T-helper 2 cell (primary cell): ENCODE results near the gene FSTL4.

Experiments
- DNase-seq, 5 experiments: peaks; one replicate each; pipeline versions ENCODE4 v3.0.0 to v3.0.0-alpha.2; 2012 to 2022

FSTL4 gene

DNA sequence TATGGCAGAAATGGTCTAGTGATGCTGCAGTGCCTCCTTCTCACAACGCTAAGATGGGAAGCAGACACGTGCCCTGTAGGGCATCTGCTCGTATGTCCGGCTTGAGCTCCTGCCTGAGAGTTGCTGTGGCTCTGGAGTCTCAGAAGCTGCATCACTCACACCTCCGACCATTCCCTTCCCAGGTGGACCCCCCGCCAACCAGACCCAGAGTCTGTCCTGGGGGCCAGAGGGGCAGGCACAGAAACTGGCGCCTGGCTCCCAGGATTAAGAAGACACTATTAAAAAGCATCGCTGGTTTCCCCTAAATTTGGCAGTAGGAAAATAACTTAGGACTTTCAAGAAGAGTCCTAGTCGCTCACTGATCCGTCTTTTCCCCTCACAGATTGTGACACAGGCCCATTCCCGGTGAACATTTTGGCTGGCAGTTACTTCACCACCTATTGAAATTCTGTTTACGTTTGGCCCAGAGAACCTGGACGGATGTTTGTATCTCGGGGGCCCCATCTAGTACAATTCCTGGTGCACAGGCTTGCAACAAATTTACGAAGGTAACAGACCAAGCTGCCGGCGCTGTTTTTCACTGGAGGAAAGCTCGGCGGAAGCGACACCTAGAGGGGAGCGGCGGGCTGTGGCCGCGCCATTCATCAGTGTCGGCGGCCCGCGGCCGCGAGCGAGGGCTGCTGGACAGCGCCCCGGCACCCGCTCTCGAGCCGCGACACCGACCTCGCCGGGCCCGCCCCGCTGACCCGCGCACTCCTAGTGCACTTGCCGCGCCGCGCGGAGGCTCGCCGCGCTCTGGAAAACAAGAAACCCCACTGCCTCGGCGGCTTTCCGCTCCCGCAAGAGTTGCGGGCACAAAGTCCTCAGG is 1.6 kb downstream of the FSTL4 start:
- DNase-seq: peak in 2 of 5 experiments; percentile 5 to 72

DNA sequence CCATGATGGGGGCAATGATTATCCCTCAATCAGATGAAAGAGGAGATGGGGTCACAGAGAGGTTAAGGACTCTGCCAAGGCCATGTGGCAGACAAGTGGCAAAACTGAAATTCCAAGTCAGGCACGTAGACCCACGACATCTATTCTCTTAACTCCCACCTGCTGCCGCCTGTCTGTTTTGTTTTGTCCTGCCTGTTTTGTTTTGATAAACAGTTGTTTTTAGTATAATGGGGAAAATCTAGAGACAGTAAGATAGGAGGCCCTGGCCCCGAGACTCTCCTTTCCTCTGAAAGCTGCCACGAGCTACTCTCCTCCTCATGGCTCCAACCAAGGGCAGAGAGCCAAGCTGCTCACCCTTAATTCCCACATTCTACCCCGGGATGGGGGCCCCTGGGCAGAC is 4.9 kb downstream of the FSTL4 start:
- no peak for DNase-seq

DNA sequence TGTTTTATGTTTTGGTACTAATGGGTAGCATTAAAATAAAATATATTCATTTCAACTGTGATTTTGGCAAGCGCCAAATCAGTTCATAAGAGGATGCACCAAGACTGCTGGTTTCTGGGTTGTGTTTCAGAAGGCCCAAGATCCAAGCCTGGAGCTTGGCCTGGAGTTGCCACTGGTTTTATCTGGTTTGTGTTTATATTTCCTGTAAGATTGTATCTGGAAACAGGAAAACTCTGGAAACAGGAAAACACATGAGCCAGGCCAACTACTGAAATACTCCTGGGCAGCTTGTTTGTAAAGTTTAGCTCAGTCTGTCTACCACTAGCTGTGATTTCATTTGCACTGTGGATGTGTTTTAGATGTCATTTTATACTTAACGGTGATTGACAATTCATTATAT is 5.5 kb downstream of the FSTL4 start:
- DNase-seq: no peak

GRCh38 chr5:133605323-133605722 is 7.0 kb downstream of the FSTL4 start:
- DNase-seq: no peak

DNA sequence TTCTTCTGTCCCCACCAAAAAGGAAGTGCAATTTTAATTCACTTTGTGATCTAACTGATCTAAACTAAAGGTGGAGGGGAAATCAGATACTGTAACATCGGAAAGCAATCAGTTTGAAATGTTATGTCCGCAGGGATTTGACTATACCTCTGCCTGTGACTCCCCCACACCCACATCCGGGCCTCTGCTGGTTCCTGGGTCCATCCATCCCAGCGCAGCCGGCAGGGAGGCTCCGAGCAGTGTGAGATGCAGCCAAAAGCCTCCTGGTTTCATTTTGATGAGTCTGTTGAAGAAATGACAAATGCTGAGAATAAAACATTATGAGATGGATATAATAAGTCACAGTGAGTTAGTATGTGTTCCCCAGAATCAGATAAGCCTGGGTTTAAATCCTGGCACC is 8.6 kb downstream of the FSTL4 start:
- no peak for DNase-seq

DNA sequence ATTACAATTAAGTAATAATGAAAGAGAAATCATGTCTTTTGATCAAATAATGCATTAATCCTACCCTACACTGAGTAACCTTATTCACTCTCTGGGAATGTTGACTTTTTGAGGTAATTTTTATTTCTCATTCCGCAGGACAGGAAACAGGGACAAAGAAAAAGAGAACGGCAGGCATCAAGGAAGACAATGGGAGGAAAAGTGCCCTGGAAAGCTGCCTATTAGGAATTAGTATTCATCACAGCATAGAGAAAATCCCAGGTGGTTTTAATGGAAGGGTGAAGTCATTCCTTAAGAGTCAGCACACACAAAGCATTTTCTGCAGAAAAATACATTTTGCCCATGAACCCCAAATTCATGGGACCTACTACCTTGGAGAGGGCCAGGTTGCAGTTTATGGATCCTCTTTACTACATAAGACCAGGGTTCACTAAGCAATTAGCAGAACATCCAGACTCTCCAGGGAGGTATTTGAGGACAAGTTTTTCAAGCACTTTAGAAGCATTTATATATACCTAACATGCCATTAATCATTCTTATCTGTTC is 9.4 kb downstream of the FSTL4 start:
- no peak for DNase-seq

- DNase-seq: no peak
These were observed 12.7 kb downstream of the FSTL4 start for GRCh38 chr5:133599600-133599999.

DNA sequence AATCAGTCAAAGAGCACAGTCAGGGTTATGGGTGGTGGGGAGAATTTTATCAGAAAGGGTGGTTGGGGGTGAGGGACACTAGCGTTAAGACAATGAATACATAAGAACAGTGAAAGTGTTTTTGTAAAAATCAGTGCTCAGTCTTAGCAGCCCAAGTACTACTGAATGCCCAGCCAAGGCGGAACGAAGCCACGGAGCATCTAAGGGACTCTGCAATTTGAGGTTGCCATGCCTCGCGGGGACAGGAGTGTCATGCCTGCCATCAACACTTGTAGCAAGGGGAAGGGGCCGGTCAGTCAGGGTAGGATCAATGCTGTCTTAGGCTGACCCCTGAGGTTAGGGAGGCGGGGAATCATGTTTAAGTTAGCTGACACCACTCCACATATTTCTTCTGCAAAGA is 13.3 kb downstream of the FSTL4 start:
- no peak for DNase-seq

DNA sequence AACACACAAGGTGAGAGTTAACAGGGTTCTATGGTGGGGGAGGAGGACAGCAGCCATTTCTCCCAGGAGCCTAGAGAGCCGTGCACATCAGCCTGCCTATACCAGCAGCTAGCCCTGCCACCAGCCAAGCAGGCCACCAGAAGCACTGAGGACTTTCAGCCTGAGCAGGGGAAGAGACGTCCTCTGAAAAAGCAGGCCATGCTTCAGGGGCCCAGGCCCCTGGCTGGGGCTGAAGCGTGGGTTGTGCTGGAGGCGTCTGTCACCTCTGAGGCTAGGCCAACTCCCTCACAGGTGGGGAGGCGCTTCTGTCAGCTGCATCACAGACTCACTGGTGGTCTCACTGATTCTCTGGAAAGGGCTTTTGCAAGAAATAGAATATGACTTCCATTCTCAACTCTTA is 16.3 kb downstream of the FSTL4 start:
- DNase-seq: no peak

DNA sequence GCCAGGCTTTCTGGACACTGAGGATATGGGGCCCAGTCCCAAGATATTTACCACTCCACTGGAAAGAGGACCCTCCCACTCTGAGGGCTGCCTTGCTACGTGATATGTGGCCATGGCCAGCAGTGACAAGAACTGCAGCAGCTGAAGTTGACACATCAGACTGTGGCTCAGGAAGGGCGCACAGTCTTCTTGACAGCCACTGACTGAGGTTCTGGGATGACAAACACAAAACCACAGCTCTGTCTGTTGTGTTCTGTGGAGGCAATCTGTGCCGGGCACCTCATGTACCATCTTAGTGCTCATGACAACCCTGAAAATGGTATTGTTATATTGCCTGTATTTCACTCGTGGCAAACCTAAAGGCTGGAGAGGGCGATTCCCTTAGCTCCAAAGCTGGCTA is 16.9 kb downstream of the FSTL4 start:
- DNase-seq: peak in 1 of 5 experiments; percentile 74

DNA sequence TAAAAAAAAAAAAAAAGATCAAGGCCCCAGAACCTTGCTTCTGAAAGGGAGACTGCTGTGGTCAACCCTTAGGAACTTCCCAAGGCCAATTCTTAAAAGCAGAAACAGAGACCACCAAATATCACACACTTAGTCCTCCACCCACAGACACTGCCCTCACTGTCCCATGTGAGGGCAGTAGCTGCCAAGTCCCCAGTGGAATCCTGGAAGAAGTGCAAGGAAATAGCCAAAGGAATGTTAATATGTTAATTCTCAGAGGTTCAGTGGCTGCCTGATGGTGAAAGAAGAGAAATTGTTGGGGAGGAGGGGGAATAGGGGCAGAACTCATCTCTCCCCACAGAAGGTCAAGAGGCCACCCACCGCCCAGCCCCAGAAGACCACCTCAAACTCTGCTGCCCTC is 23.1 kb downstream of the FSTL4 start:
- no peak for DNase-seq

DNA sequence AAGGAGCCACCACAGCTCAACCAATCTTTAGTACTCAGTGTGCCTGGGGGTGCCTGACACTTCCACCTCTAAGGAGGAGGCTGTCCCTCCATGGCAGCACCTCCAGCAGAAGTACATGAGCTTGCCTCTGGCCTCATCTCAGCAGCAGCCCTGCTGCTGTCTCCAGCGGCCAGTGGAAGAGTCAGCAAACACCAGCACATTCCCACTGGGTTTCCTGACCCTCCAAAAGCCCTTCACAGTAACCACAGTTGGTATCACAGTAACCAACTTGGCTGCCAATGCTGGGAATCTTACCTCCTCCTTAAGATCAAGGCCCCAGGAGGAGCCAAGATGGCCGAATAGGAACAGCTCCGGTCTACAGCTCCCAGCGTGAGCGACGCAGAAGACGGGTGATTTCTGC is 29.4 kb downstream of the FSTL4 start:
- no peak for DNase-seq

DNA sequence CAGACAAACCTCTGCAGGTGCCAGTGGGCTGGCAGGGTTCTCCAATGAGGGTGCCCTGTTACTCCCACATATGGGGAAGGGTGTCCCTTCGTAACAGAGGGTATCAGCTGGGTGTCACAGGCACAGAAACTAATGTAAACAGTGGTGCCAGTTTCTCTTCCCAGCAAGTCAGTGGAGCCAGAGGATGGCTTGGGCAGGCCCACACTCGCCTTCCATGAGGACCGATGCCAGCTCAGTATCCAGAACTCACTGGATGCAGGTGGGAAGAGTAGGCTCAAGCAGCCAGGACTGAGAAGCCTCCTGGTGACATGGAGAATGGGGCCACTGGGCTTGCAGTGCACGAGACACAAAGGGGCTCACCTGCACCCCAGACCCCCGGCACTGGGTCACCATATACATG is 30.4 kb downstream of the FSTL4 start:
- no peak for DNase-seq

- no peak for DNase-seq
These were observed 31.0 kb downstream of the FSTL4 start for GRCh38 chr5:133581348-133581747.

- no peak for DNase-seq
These were observed 31.7 kb downstream of the FSTL4 start for GRCh38 chr5:133580618-133581017.

DNA sequence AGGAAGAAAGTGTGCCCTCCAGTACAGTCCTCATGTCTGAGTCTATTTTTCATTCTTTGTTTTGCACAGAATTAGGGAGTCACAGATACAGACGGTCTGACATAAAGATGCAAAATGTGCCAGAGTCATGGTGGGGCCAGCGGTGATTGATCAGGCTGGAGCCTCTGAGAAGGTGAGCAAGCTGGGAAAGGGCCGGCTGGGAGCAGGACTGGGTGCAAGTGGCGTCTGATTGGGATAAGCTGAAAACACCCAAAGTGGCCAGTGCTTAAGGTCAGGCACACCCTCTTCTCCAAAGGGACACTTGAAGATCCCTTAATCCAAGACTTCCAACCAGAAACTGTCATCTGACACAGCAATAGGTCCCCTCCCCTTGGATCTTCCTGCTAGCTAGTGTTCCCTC is 32.6 kb downstream of the FSTL4 start:
- DNase-seq: no peak

DNA sequence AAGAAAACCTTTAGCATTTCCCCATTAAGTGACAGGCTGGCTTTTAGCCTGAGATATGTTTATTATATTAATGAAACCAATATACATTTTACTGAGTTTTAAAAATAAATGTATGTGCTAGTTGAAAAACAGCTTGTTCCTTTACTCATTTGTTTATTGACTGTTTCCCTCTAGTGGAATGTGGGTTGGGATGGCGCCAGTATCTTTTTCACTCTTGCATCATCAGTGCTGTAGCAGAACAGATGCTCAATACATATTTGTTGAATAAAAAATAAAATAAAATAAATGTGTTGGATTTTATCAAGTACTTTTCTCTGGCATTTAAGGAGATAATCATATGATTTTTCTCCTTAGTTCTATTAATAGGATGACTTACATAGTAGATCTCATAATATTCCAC is 43.0 kb downstream of the FSTL4 start:
- no peak for DNase-seq

DNA sequence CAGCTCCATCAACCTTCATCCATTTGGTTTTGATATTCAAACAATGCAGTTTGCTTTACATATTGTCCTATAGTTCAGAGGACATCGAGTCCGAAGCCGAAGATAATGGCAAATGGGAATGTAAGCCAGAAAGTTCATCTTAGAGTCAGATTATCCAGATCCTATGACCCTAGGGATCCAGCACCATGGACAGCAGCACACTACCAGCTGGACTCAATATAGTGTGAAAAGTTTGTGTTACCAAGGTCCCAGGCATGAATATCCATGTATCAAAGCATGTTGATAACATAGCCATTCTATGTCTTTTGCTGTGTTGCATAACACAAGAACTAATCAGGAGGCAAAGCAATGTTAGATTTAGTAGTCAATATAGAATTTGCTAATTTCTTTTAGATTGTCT is 46.3 kb downstream of the FSTL4 start:
- DNase-seq: peak in 1 of 5 experiments; percentile 46

GRCh38 chr5:133564921-133565565 is 47.3 kb downstream of the FSTL4 start:
- peak in 1 of 5 experiments; percentile 18 for DNase-seq

DNA sequence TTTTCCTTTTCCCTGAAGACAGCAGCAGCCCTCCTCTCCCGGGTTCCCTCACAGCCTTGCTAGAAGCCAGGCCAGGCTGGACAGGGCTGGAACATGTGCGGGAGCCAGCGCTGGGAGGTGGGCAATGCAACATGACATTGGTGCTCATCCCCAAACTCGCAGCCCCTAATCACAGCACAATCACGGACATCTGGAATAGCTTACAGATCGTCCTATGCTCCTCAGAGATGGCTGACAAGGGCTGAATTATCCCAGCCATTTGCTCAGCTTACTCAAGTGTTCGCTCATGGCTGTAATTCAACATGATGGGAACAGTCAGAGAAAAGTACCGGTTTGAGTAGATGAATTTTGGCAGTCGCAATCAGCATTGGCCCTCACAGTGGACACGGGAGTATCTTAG is 49.8 kb downstream of the FSTL4 start:
- no peak for DNase-seq

DNA sequence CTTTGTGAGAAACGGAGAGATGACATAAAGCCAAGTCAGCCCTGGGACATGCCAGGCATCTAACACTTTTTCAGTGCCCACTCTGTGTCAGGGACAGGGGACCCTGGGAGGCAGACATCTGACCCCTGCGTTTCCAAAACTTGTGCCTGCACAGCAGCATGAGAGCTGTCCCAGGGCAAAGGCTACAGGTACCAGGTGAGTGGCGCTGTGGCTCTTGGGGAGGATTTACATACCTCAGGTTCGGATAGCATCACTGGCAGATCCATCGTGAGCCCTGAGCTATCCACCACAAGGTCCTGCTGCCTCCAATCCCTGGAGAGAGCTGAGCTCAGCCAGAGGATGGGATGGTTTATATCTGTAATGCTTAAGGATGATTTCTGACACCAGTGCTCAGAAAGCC is 52.4 kb downstream of the FSTL4 start:
- no peak for DNase-seq

DNA sequence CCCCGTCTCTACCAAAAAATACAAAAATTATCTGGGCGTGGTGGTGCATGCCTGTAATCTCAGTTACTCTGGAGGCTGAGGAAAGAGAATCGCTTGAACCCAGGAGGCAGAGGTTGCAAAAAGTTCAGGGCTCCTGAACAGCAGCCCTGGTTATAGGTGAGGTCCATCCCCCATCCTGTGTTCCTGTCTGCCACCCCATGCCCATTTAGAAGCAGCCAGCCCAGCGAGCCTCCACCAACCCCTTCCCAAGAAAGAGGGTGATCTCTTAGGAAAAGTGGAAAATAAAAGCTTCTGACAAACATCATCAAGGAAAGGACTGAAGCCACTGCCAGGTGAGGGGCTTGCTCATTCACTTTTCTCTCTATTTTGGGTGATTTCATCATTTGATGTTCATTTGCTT is 55.8 kb downstream of the FSTL4 start:
- no peak for DNase-seq

DNA sequence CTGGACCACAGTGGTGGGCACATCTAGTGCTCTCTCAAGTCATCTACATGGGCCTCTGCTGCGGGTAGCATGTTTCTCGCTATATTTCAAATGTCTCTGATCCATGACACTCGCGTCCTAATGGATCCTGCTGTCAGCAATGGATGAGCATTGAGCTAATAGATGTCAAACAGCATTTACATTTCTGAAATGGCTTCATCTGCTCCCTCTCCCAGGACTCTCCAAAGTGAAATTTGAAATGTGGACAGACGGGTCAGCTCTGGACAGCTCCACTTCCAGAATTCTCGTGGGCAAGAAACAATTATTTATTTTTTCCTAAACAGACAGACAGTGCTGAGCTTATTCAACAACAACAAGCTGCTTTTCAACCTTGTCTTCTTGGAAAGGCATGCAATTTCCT is 58.1 kb downstream of the FSTL4 start:
- DNase-seq: no peak

- DNase-seq: peak in 4 of 5 experiments; percentile 5 to 60 (median 29)
These were observed 59.3 kb downstream of the FSTL4 start for GRCh38 chr5:133552925-133553525.
